ENCODE measurements around the gene KRT80. TPM values are rescaled to one million over a fixed set of nuclear protein-coding genes. Genes with fewer than 3 reads are reported as not detected.

KRT80 gene
- total RNA-seq, 1 donor from 2014 or later = not detected

DNA sequence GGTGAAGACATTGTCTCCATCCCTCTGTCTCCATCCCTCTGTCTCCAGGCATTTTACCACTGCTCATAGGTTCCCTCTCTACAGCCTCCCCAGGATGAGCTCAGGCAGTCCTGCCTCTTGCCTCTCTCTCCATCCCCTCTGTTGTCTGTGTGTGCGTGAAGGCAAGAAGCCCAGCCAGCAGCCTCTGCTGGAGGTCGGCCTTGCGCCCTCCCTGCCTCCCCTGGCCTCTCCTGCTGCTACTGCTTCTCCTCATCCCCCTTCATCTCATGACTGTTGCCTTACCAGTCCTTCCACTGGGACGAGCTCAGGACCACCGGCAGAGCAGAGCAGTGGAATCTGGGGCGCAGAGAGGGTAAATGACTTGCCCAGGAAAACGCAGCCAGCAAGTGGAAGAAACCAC is 3.2 kb downstream of the KRT80 start:
- intact Hi-C loops (cut with DNase I) = no loop called here
- no peaks in the 10 kb centered on the region for H3K27me3 ChIP-seq
- H3K9me3 ChIP-seq = no peaks in the 10 kb centered on the region
- H3K36me3 ChIP-seq = no peaks in the 10 kb centered on the region
- peak overlapping the region; percentile 80 to 84 for H3K27ac ChIP-seq
- H3K4me1 ChIP-seq = peaks cover 28 to 54% of the 10 kb centered on the region in 2 donors
- TF ChIP-seq CTCF (IDR thresholded peaks at IDR 0.05) = no peak
- H3K4me3 ChIP-seq = no peak overlapping the region
- no peak for DNase-seq (ENCODE audit: low spot score in 2 of 2)

- peak overlapping the region; percentile 80 to 84 for H3K27ac ChIP-seq
These were observed 4.2 kb downstream of the KRT80 start for GRCh38 chr12:52187640-52188039.

DNA sequence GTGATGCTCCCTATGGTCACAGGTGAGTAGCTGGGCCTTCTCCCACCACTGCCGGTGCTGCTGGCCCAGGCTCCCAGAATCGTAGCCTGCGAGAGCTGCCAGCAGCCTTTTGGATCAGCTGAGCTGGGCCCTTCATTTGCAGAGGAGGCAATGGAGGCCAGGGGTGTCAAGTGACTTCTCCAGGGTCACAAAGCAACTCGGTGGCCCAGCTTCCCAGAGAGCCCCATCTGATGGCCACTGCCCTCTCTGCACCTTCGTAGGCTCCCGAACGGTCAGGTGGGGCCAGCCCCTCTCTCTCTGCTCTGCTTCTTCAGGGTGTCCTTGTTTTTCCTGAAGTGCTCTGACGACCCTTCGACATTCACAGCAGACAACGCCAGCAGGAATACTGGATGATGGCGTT is 4.6 kb downstream of the KRT80 start:
- Histone ChIP-seq H3K4me3 (no peak overlapping the region), H3K27ac (peak overlapping the region; percentile 80 to 84)

More at GRCh38 chr12:52187640-52188039, 4.2 kb downstream of the KRT80 start:
- Histone ChIP-seq H3K4me1 (peaks cover 20 to 44% of the 10 kb centered on the region in 2 donors), H3K27me3 (no peaks in the 10 kb centered on the region), H3K4me3 (no peak overlapping the region), H3K36me3 (no peaks in the 10 kb centered on the region), H3K9me3 (no peaks in the 10 kb centered on the region)
- DNase-seq (ENCODE audit: low spot score in 2 of 2) = no peak
- intact Hi-C loops (cut with DNase I) = no loop called here
- TF ChIP-seq CTCF (IDR thresholded peaks at IDR 0.05) = no peak

DNA sequence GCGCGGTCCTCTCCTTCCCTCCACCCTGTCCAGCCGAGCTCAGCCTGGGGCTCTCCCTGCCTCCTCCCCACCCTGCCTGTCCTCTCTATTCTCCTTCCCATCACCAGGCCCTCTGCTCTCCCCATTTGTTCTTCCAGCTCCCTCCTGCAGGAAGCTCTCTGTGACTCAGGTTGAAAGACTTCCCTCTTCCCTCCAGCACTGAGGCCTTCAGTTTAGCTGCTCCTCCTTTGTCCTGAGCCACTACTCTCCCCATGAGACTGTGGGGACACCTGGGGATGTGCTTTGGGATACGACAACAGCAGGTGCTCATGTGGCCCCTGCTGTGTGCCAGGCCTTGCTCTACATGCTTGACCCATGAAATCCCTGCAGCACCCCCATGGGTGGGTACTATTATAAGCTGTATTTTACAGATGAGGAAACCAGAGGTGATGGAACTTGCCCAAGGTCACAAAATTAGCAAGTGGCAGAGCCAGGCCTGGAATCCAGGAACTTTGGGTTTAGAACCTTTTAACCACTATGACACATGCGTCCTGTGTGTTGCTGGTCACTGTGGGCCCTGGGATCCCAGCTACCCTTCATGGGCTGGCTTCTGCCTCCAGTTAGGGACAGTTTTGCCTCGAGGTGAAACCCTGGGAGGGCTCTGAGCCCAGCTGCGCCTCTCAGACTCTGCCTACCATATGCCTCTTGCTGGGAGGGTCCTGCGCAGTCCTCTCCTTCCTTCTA is 5.5 kb downstream of the KRT80 start:
- Histone ChIP-seq H3K27ac (peak overlapping the region; percentile 80 to 84), H3K36me3 (no peaks in the 10 kb centered on the region), H3K4me3 (no peak overlapping the region), H3K27me3 (no peaks in the 10 kb centered on the region), H3K9me3 (no peaks in the 10 kb centered on the region), H3K4me1 (peaks cover 12 to 32% of the 10 kb centered on the region in 2 donors)
- no peak for DNase-seq (ENCODE audit: low spot score in 2 of 2)
- TF ChIP-seq CTCF (IDR thresholded peaks at IDR 0.05) = no peak
- intact Hi-C loops (cut with DNase I) = no loop called here

More for the DNA sequence above, 4.6 kb downstream of the KRT80 start:
- no peak for DNase-seq (ENCODE audit: low spot score in 2 of 2)
- no peaks in the 10 kb centered on the region for H3K9me3 ChIP-seq
- H3K36me3 ChIP-seq = no peaks in the 10 kb centered on the region
- intact Hi-C loops (cut with DNase I) = no loop called here
- peaks cover 18 to 41% of the 10 kb centered on the region in 2 donors for H3K4me1 ChIP-seq
- TF ChIP-seq CTCF (IDR thresholded peaks at IDR 0.05) = no peak
- H3K27me3 ChIP-seq = no peaks in the 10 kb centered on the region

- intact Hi-C loops (cut with DNase I) = no loop called here
- no peak for DNase-seq (ENCODE audit: low spot score in 2 of 2)
- peak overlapping the region; percentile 80 to 84 for H3K27ac ChIP-seq
- no peak for TF ChIP-seq CTCF (IDR thresholded peaks at IDR 0.05)
- no peaks in the 10 kb centered on the region for H3K27me3 ChIP-seq
- no peaks in the 10 kb centered on the region for H3K36me3 ChIP-seq
- no peaks in the 10 kb centered on the region for H3K9me3 ChIP-seq
- peaks cover 9 to 24% of the 10 kb centered on the region in 2 donors for H3K4me1 ChIP-seq
- no peak overlapping the region for H3K4me3 ChIP-seq
These were observed 6.3 kb downstream of the KRT80 start for GRCh38 chr12:52185400-52185967.
